ENCODE data around the gene ATP9B. TPM values are rescaled to one million over a fixed set of nuclear protein-coding genes. Genes with fewer than 3 reads are reported as not detected.

ATP9B gene
- total RNA-seq, 1 experiment from 2014 or later: 17.8 TPM

DNA sequence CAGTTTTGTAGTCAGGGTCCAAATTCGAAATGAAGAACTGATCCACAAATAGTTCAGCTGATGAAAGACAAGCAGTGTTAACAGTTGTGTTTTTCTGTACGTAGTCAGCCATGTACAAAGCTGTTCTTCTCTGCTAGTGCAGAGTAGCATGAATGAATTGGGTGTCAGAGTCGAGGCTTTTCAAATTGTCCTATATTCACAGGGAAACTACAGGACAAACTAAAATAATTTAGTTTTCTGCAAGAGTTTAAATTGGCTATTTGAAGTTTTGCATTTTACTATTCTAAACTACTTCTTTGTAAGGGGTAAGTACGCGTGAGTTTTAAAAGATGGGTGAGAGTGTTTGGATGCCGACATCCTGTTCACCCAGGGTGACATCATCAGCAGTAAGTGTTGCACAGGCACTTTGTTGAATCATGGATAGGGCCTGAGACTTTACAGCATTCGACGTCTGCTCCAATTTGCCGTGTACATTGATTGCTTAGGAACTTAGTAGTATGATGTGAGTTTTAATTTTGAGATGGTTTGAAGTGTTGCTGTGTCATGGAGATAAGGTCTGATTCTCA, 179.4 kb downstream of the ATP9B start:
- Histone ChIP-seq H3K9ac (ENCODE audit: low read length) (no peak overlapping the region), H2AFZ (ENCODE audit: low read depth, low read length, poor library complexity, severe bottlenecking) (no peak overlapping the region), H3K27ac (ENCODE audit: low read depth, low read length) (no peak overlapping the region), H3K9me3 (ENCODE audit: control insufficient read depth in 1 of 2, insufficient read depth in 1 of 2, low read depth in 1 of 2, low read length in 2 of 2) (no peaks in the 10 kb centered on the region), H3K4me3 (replicated peaks in 1 of 2; ENCODE audit: low read depth in 1 of 2, low read length in 2 of 2) (no peak overlapping the region), H3K9me2 (ENCODE audit: insufficient read depth) (no peaks in the 10 kb centered on the region), H3K4me1 (ENCODE audit: control insufficient read depth in 1 of 2, insufficient read depth in 2 of 2, low read length in 2 of 2) (peaks cover 6 to 23% of the 10 kb centered on the region in 2 experiments), H3K36me3 (ENCODE audit: control insufficient read depth in 1 of 2, insufficient read depth in 2 of 2, low read length in 2 of 2) (no peaks in the 10 kb centered on the region), H4K20me1 (ENCODE audit: insufficient read depth) (no peaks in the 10 kb centered on the region), H3K4me2 (ENCODE audit: low read length) (no peak overlapping the region), H3K27me3 (ENCODE audit: insufficient read depth, low read length) (no peaks in the 10 kb centered on the region), H3K79me2 (ENCODE audit: insufficient read depth, low read length) (no peaks in the 10 kb centered on the region)
- RAD21 ChIA-PET (ENCODE audit: low non-redundant PET in 1 of 2, low total read pairs in 2 of 2, uncharacterized antibody in 2 of 2, unreplicated experiment in 2 of 2): no interaction called here
- intact Hi-C loops (cut with micrococcal nuclease): loop anchor here (5.0 kb wide), 2 partner anchors 246 to 371 kb away; no protein-coding TSS in a partner anchor
- POLR2A ChIA-PET: no interaction called here
- CTCF ChIA-PET: no interaction called here
- no peak for ATAC-seq
- BruUV-seq (replicated peaks): no TSS peak
- TF ChIP-seq ZFX (IDR thresholded peaks at IDR 0.05): no peak
- no peak for TF ChIP-seq ZNF274 (IDR thresholded peaks at IDR 0.05; ENCODE audit: low read depth, low read length)
- TF ChIP-seq, protein P1, sequence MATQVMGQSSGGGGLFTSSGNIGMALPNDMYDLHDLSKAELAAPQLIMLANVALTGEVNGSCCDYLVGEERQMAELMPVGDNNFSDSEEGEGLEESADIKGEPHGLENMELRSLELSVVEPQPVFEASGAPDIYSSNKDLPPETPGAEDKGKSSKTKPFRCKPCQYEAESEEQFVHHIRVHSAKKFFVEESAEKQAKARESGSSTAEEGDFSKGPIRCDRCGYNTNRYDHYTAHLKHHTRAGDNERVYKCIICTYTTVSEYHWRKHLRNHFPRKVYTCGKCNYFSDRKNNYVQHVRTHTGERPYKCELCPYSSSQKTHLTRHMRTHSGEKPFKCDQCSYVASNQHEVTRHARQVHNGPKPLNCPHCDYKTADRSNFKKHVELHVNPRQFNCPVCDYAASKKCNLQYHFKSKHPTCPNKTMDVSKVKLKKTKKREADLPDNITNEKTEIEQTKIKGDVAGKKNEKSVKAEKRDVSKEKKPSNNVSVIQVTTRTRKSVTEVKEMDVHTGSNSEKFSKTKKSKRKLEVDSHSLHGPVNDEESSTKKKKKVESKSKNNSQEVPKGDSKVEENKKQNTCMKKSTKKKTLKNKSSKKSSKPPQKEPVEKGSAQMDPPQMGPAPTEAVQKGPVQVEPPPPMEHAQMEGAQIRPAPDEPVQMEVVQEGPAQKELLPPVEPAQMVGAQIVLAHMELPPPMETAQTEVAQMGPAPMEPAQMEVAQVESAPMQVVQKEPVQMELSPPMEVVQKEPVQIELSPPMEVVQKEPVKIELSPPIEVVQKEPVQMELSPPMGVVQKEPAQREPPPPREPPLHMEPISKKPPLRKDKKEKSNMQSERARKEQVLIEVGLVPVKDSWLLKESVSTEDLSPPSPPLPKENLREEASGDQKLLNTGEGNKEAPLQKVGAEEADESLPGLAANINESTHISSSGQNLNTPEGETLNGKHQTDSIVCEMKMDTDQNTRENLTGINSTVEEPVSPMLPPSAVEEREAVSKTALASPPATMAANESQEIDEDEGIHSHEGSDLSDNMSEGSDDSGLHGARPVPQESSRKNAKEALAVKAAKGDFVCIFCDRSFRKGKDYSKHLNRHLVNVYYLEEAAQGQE (IDR thresholded peaks at IDR 0.05; ENCODE audit: low read depth): no peak
- TF ChIP-seq ELF1 (IDR thresholded peaks at IDR 0.05; ENCODE audit: borderline replicate concordance, low read depth): no peak
- no peak for TF ChIP-seq EZH2 (IDR thresholded peaks at IDR 0.05)
- no peak for TF ChIP-seq POLR2AphosphoS5 (IDR thresholded peaks at IDR 0.05; ENCODE audit: low read depth, low read length)
- no peak for TF ChIP-seq EZH2phosphoT487 (IDR thresholded peaks at IDR 0.05; ENCODE audit: borderline replicate concordance)
- TF ChIP-seq POLR2A (IDR thresholded peaks at IDR 0.05; ENCODE audit: borderline replicate concordance, extremely low read depth, insufficient read depth, insufficient read length): no peak
- TF ChIP-seq FOSL1 (IDR thresholded peaks at IDR 0.05; ENCODE audit: low read depth): no peak
- TF ChIP-seq SRF (IDR thresholded peaks at IDR 0.05; ENCODE audit: low read depth): no peak
- TF ChIP-seq, protein P2, sequence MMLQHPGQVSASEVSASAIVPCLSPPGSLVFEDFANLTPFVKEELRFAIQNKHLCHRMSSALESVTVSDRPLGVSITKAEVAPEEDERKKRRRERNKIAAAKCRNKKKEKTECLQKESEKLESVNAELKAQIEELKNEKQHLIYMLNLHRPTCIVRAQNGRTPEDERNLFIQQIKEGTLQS (IDR thresholded peaks at IDR 0.05): no peak
- no peak for TF ChIP-seq TCF7L2 (IDR thresholded peaks at IDR 0.05; ENCODE audit: borderline replicate concordance, extremely low read depth, insufficient read depth, insufficient read length)
- TF ChIP-seq EGR1 (IDR thresholded peaks at IDR 0.05; ENCODE audit: low read depth): no peak
- TF ChIP-seq, protein P3, sequence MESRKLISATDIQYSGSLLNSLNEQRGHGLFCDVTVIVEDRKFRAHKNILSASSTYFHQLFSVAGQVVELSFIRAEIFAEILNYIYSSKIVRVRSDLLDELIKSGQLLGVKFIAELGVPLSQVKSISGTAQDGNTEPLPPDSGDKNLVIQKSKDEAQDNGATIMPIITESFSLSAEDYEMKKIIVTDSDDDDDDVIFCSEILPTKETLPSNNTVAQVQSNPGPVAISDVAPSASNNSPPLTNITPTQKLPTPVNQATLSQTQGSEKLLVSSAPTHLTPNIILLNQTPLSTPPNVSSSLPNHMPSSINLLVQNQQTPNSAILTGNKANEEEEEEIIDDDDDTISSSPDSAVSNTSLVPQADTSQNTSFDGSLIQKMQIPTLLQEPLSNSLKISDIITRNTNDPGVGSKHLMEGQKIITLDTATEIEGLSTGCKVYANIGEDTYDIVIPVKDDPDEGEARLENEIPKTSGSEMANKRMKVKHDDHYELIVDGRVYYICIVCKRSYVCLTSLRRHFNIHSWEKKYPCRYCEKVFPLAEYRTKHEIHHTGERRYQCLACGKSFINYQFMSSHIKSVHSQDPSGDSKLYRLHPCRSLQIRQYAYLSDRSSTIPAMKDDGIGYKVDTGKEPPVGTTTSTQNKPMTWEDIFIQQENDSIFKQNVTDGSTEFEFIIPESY (IDR thresholded peaks at IDR 0.05; ENCODE audit: extremely low read depth, insufficient replicate concordance, low read length): no peak
- TF ChIP-seq SIN3A (IDR thresholded peaks at IDR 0.05; ENCODE audit: low read depth): no peak
- TF ChIP-seq CEBPB (IDR thresholded peaks at IDR 0.05; ENCODE audit: low read depth): no peak
- TF ChIP-seq, protein P4, sequence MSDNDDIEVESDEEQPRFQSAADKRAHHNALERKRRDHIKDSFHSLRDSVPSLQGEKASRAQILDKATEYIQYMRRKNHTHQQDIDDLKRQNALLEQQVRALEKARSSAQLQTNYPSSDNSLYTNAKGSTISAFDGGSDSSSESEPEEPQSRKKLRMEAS (IDR thresholded peaks at IDR 0.05): no peak
- DNase-seq (ENCODE audit: low read depth, low spot score): no peak

Measured in HCT116 (cell line).